GM06990 (cell line): ENCODE results near the gene PROSER2.

Experiments
- DNase-seq: peaks from one replicate; pipeline ENCODE4 v3.0.0-alpha.2; 2011; ENCODE audit not compliant: insufficient read length; ENCODE audit errors: extremely low read depth
- H3K27me3 ChIP-seq: replicated peaks from 2 replicates; pipeline ENCODE4 v1.6.0; 2011; ENCODE audit warnings: low read length; ENCODE audit not compliant: control insufficient read depth, insufficient read depth
- H3K36me3 ChIP-seq: 2 replicates; pipeline ENCODE4 v1.5.1; 2011; ENCODE audit warnings: low read length; ENCODE audit not compliant: control insufficient read depth, insufficient read depth
- H3K4me3 ChIP-seq: replicated peaks from 2 replicates; pipeline ENCODE4 v1.5.1; 2011; ENCODE audit warnings: low read depth, mild to moderate bottlenecking, control low read depth, low read length
- CTCF ChIP-seq: IDR thresholded peaks from 2 replicates; pipeline ENCODE4 v1.5.1; 2011; ENCODE audit warnings: low read length, control low read depth, mild to moderate bottlenecking, inconsistent platforms; ENCODE audit not compliant: insufficient read depth, poor library complexity, severe bottlenecking

PROSER2 gene

GRCh38 chr10:11828682-11829284 is 5.6 kb downstream of the PROSER2 start:
- no peak for DNase-seq
- H3K27me3 ChIP-seq: no peaks in the 10 kb centered on the region; the same call in none of the 2 replicates
- H3K4me3 ChIP-seq: no peak overlapping the region
- H3K36me3 ChIP-seq: no peaks in the 10 kb centered on the region
- TF ChIP-seq CTCF: no peak

GRCh38 chr10:11830836-11831519 is 7.8 kb downstream of the PROSER2 start:
- Histone ChIP-seq H3K27me3 (no peaks in the 10 kb centered on the region), H3K36me3 (no peaks in the 10 kb centered on the region), H3K4me3 (no peak overlapping the region)
- TF ChIP-seq CTCF: no peak
- no peak for DNase-seq

- DNase-seq: no peak
- H3K4me3 ChIP-seq: no peak overlapping the region
- H3K27me3 ChIP-seq: no peaks in the 10 kb centered on the region
- TF ChIP-seq CTCF: no peak
- no peaks in the 10 kb centered on the region for H3K36me3 ChIP-seq
Measured at GRCh38 chr10:11831520-11831951, 8.4 kb downstream of the PROSER2 start.

- no peaks in the 10 kb centered on the region for H3K27me3 ChIP-seq
- DNase-seq: no peak
- H3K36me3 ChIP-seq: no peaks in the 10 kb centered on the region
- no peak for TF ChIP-seq CTCF
- H3K4me3 ChIP-seq: no peak overlapping the region
Measured at GRCh38 chr10:11832042-11832441, 8.9 kb downstream of the PROSER2 start.

- no peak for DNase-seq
- no peak overlapping the region for H3K4me3 ChIP-seq
- TF ChIP-seq CTCF: no peak
- no peaks in the 10 kb centered on the region for H3K27me3 ChIP-seq
- no peaks in the 10 kb centered on the region for H3K36me3 ChIP-seq
Measured at GRCh38 chr10:11835061-11835460, 11.9 kb downstream of the PROSER2 start.
